Tibial nerve (tissue), 4 donors: ENCODE measurements around the gene QSER1. TPM values are rescaled to one million over a fixed set of nuclear protein-coding genes. Genes with fewer than 3 reads are reported as not detected.

Experiments used
- DNase-seq, 2 donors: peaks; one replicate each; pipeline ENCODE4 v3.0.0-alpha.2; 2019; ENCODE audit warnings: low spot score in 2 of 2
- H3K27ac ChIP-seq, 4 donors: fragments of 200-600 bp; sonication (generic) in 3 of 4; one replicate each; pipeline ENCODE4 v1.5.1; 2017 to 2019; ENCODE audit warnings: mild to moderate bottlenecking in 1 of 4
- H3K27me3 ChIP-seq, 2 donors: fragments of 200-600 bp; sonication (generic) in 1 of 2; one replicate each; pipeline versions ENCODE4 v1.5.1 to v1.6.0; 2017 to 2019
- H3K36me3 ChIP-seq, 3 donors: fragments of 200-600 bp; sonication (generic); one replicate each; pipeline ENCODE4 v1.5.1; 2018 to 2019
- H3K4me1 ChIP-seq, 4 donors: fragments of 200-600 bp; sonication (generic) in 3 of 4; one replicate each; pipeline ENCODE4 v1.5.1; 2017 to 2019
- H3K4me3 ChIP-seq, 4 donors: fragments of 200-600 bp; sonication (generic) in 3 of 4; one replicate each; pipeline ENCODE4 v1.5.1; 2017 to 2019; ENCODE audit warnings: mild to moderate bottlenecking in 1 of 4, moderate library complexity in 1 of 4
- H3K9me3 ChIP-seq, 4 donors: fragments of 200-600 bp; sonication (generic) in 3 of 4; one replicate each; pipeline ENCODE4 v1.5.1; 2017 to 2019
- CTCF ChIP-seq, 5 experiments: fragments of 200-600 bp in 3 of 5; fragments of 450-650 bp in 2 of 5; sonication (generic) in 3 of 5; IDR thresholded peaks; one replicate each; pipeline ENCODE4 v1.5.1; 2016 to 2019; ENCODE audit warnings: antibody characterized with exemption in 5 of 5, mild to moderate bottlenecking in 3 of 5, moderate library complexity in 2 of 5
- EP300 ChIP-seq, 2 donors: sonication (generic); formaldehyde crosslinking; IDR thresholded peaks; one replicate each; pipeline ENCODE4 v1.6.1; 2017; ENCODE audit warnings: antibody characterized with exemption in 2 of 2, mild to moderate bottlenecking in 1 of 2
- POLR2A ChIP-seq, 2 donors: fragments of 450-650 bp; IDR thresholded peaks; one replicate each; pipeline ENCODE4 v1.6.1; 2017; ENCODE audit warnings: antibody characterized with exemption in 2 of 2, mild to moderate bottlenecking in 2 of 2, moderate library complexity in 2 of 2
- WGBS, 2 donors: methylation state at CpG; one replicate each; pipeline ENCODE4 v1.1.5; 2018; 5-methylcytosine and 5-hydroxymethylcytosine counted together
- total RNA-seq, 4 donors: library from RNA; depleted of rRNA; stranded (reverse); fragments of >200 nt; gene quantifications; one replicate each; pipeline ENCODE4 v1.1.0, GENCODE V29; 2016

Gene QSER1
- total RNA-seq, 4 donors from 2014 or later = 35.1 to 45.4 (median 36.2) TPM

DNA sequence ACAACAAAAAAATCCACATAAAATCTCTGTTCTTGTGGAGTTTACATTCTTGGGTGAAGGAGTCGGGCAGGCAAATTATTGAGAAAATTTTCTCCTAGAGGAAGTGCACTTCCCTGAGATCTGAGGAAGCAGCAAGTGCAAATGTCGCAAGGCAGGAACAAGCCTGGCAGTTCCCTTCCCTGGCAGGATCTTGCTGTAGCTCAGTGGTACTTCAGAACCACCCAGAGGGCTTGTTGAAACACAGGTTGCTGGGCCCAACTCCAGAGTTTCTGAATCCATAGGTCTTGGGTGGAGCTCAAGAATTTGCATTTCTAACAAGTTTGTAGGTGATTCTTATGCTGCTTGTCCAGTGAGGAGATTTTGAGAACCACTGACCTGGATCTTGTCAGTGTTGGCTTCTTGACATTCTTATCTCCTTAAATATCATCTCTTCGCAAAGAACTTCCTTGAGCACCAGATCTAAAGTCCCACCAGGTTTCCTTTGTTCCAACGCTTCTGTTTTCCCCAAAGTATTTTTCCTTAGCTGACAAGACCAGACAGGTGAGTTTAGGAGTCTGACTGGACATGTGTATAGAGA is 9.6 kb downstream of the QSER1 start:
- Histone ChIP-seq H3K4me1 (peaks cover 0 to 22% (median 0%) of the 10 kb centered on the region in 4 donors), H3K9me3 (no peaks in the 10 kb centered on the region), H3K27ac (no peak overlapping the region), H3K27me3 (no peaks in the 10 kb centered on the region), H3K4me3 (no peak overlapping the region), H3K36me3 (peaks cover 0 to 5% (median 0%) of the 10 kb centered on the region in 3 donors)
- no peak for DNase-seq
- peak in 1 of 2 donors; percentile 20 for TF ChIP-seq EP300 (IDR thresholded peaks at IDR 0.05)
- no peak for TF ChIP-seq POLR2A (IDR thresholded peaks at IDR 0.05)
- WGBS, 2 donors = 89 to 93% methylated on average over 4 of the region's 4 CpGs

GRCh38 chr11:32905028-32905667 is 12.5 kb downstream of the QSER1 start:
- 29 to 42% methylated on average over 3 of the region's 3 CpGs for WGBS, 2 donors
- Histone ChIP-seq H3K9me3 (no peaks in the 10 kb centered on the region), H3K4me1 (peaks cover 0 to 15% (median 0%) of the 10 kb centered on the region in 4 donors), H3K36me3 (no peaks in the 10 kb centered on the region), H3K27ac (no peak overlapping the region), H3K4me3 (no peak overlapping the region), H3K27me3 (no peaks in the 10 kb centered on the region)
- no peak for TF ChIP-seq POLR2A (IDR thresholded peaks at IDR 0.05)
- no peak for TF ChIP-seq EP300 (IDR thresholded peaks at IDR 0.05)
- TF ChIP-seq CTCF (IDR thresholded peaks at IDR 0.05) = no peak
- DNase-seq = no peak

DNA sequence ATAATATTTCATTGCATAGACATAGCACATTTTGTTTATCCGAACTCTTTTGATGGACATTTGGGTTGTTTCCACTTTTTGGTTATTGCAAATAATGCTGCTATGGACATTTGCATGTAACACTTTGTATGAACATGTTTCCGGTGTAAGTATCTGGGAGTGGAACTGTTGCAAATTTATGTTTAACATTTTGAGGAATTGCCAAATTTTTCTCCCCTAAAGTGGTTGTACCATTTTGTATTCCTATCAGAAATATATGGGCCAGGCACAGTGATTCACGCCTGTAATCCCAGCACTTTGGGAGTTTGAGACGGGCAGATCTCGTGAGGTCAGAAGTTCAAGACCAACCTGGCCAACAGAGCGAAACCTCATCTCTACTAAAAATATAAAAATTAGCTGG is 16.0 kb downstream of the QSER1 start:
- 96 to 97% methylated on average over 6 of the region's 6 CpGs for WGBS, 2 donors
- Histone ChIP-seq H3K36me3 (no peaks in the 10 kb centered on the region), H3K4me1 (peaks cover 0 to 13% (median 0%) of the 10 kb centered on the region in 4 donors), H3K4me3 (no peak overlapping the region), H3K9me3 (no peaks in the 10 kb centered on the region), H3K27ac (no peak overlapping the region), H3K27me3 (no peaks in the 10 kb centered on the region)
- TF ChIP-seq EP300 (IDR thresholded peaks at IDR 0.05) (no peak), POLR2A (IDR thresholded peaks at IDR 0.05) (no peak), CTCF (IDR thresholded peaks at IDR 0.05) (no peak)
- no peak for DNase-seq

- no peak for TF ChIP-seq POLR2A (IDR thresholded peaks at IDR 0.05)
- TF ChIP-seq EP300 (IDR thresholded peaks at IDR 0.05) = no peak
- no peak for TF ChIP-seq CTCF (IDR thresholded peaks at IDR 0.05)
- no peaks in the 10 kb centered on the region for H3K9me3 ChIP-seq
- no peaks in the 10 kb centered on the region for H3K4me1 ChIP-seq
Observed at GRCh38 chr11:32911413-32911812, 18.8 kb downstream of the QSER1 start.

DNA sequence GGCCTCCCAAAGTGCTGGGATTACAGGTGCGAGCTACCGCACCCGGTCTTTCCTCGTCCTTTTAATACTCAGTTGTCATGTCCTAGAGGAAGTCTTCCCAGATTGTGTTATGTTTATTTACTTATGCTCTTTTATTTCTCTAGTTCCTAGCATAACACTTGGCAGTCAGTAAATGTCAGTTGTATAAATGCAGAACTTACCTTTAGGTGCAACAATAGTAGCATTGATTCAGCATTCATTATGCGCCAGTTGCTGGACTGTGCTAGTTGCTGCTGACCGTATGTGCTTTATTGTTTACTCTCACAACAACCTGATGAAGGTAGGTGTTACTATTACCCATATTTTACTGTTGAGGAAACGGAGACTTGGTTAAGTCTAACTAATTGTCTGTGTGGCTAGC is 20.8 kb downstream of the QSER1 start:
- no peaks in the 10 kb centered on the region for H3K36me3 ChIP-seq
- no peak for DNase-seq

More at GRCh38 chr11:32911413-32911812, 18.8 kb downstream of the QSER1 start:
- H3K27me3 ChIP-seq = no peaks in the 10 kb centered on the region
- no peak overlapping the region for H3K4me3 ChIP-seq
- H3K36me3 ChIP-seq = no peaks in the 10 kb centered on the region
- no peak overlapping the region for H3K27ac ChIP-seq
- no peak for DNase-seq
- 92 to 96% methylated on average over 3 of the region's 3 CpGs for WGBS, 2 donors

More for the DNA sequence above, 20.8 kb downstream of the QSER1 start:
- no peak for TF ChIP-seq EP300 (IDR thresholded peaks at IDR 0.05)
- no peak for TF ChIP-seq CTCF (IDR thresholded peaks at IDR 0.05)
- TF ChIP-seq POLR2A (IDR thresholded peaks at IDR 0.05) = no peak
- Histone ChIP-seq H3K27me3 (no peaks in the 10 kb centered on the region), H3K9me3 (no peaks in the 10 kb centered on the region), H3K27ac (no peak overlapping the region), H3K4me1 (peaks cover 0 to 1% (median 0%) of the 10 kb centered on the region in 4 donors), H3K4me3 (no peak overlapping the region)
- WGBS, 2 donors = 79 to 89% methylated on average over 7 of the region's 7 CpGs
